HEK293T (cell line): ENCODE results near the gene CHAT.

ENCODE experiments used
- CTCF ChIA-PET: fragments of 350-600 bp; formaldehyde crosslinking; extraction: SDS; loops from one replicate; lab custom pipeline; 2021; ENCODE audit warnings: antibody characterized with exemption, inconsistent platforms; lab: Yijun Ruan, JAX
- POLR2A ChIA-PET: fragments of 350-600 bp; formaldehyde crosslinking; extraction: SDS; loops from one replicate; lab custom pipeline; 2020; ENCODE audit warnings: antibody characterized with exemption, inconsistent platforms; lab: Yijun Ruan, JAX
- DNase-seq: peaks from one replicate; pipeline ENCODE4 v3.0.0; 2012; ENCODE audit warnings: mixed read lengths; ENCODE audit errors: extremely low spot score
- ARNT ChIP-seq: fragments of 450-650 bp; IDR thresholded peaks from 2 replicates; pipeline ENCODE4 v1.6.1; 2017; ENCODE audit warnings: mild to moderate bottlenecking
- BHLHE40 ChIP-seq: fragments of 450-650 bp; IDR thresholded peaks from 2 replicates; pipeline ENCODE4 v1.6.1; 2016; ENCODE audit warnings: mild to moderate bottlenecking, moderate library complexity, borderline replicate concordance
- CTBP1 ChIP-seq: fragments of 450-650 bp; IDR thresholded peaks from 2 replicates; pipeline ENCODE4 v1.6.1; 2016; ENCODE audit warnings: borderline replicate concordance
- ELF4 ChIP-seq: fragments of 450-650 bp; IDR thresholded peaks from 2 replicates; pipeline ENCODE4 v1.6.1; 2017; ENCODE audit warnings: antibody characterized with exemption
- FOXA1 ChIP-seq: fragments of 450-650 bp; IDR thresholded peaks from 2 replicates; pipeline ENCODE4 v1.6.1; 2016; ENCODE audit warnings: mild to moderate bottlenecking
- FOXK2 ChIP-seq: fragments of 450-650 bp; IDR thresholded peaks from 2 replicates; pipeline ENCODE4 v1.6.1; 2016; ENCODE audit warnings: mild to moderate bottlenecking
- FOXM1 ChIP-seq: fragments of 450-650 bp; IDR thresholded peaks from 2 replicates; pipeline ENCODE4 v1.6.1; 2017; ENCODE audit warnings: mild to moderate bottlenecking, borderline replicate concordance
- HDGF ChIP-seq: fragments of 450-650 bp; IDR thresholded peaks from 2 replicates; pipeline ENCODE4 v1.6.1; 2017; ENCODE audit warnings: antibody characterized with exemption, borderline replicate concordance
- L3MBTL2 ChIP-seq: fragments of 450-650 bp; conservative IDR thresholded peaks from 2 replicates; pipeline ENCODE4 v1.6.1; 2016; ENCODE audit warnings: mild to moderate bottlenecking
- LEF1 ChIP-seq: fragments of 450-650 bp; IDR thresholded peaks from 2 replicates; pipeline ENCODE4 v1.6.1; 2017; ENCODE audit warnings: mild to moderate bottlenecking, borderline replicate concordance
- NFRKB ChIP-seq: fragments of 450-650 bp; IDR thresholded peaks from 2 replicates; pipeline ENCODE4 v1.6.1; 2016; ENCODE audit warnings: mild to moderate bottlenecking, moderate library complexity
- PKNOX1 ChIP-seq: fragments of 450-650 bp; IDR thresholded peaks from 2 replicates; pipeline ENCODE4 v1.6.1; 2016
- SP1 ChIP-seq: fragments of 450-650 bp; IDR thresholded peaks from 2 replicates; pipeline ENCODE4 v1.6.1; 2017
- SUZ12 ChIP-seq: fragments of 450-650 bp; IDR thresholded peaks from 2 replicates; pipeline ENCODE4 v1.6.1; 2016; ENCODE audit warnings: mild to moderate bottlenecking
- TARDBP ChIP-seq: fragments of 450-650 bp; IDR thresholded peaks from 2 replicates; pipeline ENCODE4 v1.6.1; 2016
- ZNF384 ChIP-seq: fragments of 450-650 bp; IDR thresholded peaks from 2 replicates; pipeline ENCODE4 v1.6.1; 2016

Gene CHAT

GRCh38 chr10:49605939-49606509 is 7.8 kb upstream of the CHAT start:
- no peak for DNase-seq
- ChIA-PET CTCF (no interaction called here), POLR2A (no interaction called here)
- no peak for TF ChIP-seq FOXK2
- TF ChIP-seq BHLHE40, result no peak
- TF ChIP-seq PKNOX1, result no peak
- no peak for TF ChIP-seq CTBP1
- TF ChIP-seq NFRKB, result no peak
- no peak for TF ChIP-seq L3MBTL2
- no peak for TF ChIP-seq LEF1

- peak; percentile 83 for DNase-seq
- ChIA-PET POLR2A (no interaction called here), CTCF (interaction anchor here (0.7 kb wide), 1 partner anchor 14 kb away, joined by 3 read pairs; no protein-coding TSS in a partner anchor)
- TF ChIP-seq BHLHE40, result no peak
- TF ChIP-seq L3MBTL2, result no peak
- TF ChIP-seq FOXM1, result no peak
These were observed 6.8 kb upstream of the CHAT start for GRCh38 chr10:49606981-49607535.

- TF ChIP-seq SUZ12, result no peak
- no peak for TF ChIP-seq CTBP1
- TF ChIP-seq ZNF384, result no peak
- TF ChIP-seq FOXA1, result no peak
- no peak for TF ChIP-seq FOXM1
- TF ChIP-seq NFRKB, result no peak
- no peak for TF ChIP-seq PKNOX1
- TF ChIP-seq HDGF, result no peak
- TF ChIP-seq ARNT, result no peak
- TF ChIP-seq TARDBP, result no peak
- TF ChIP-seq ELF4, result no peak
- TF ChIP-seq L3MBTL2, result no peak
- no peak for TF ChIP-seq SP1
- no peak for TF ChIP-seq BHLHE40
- TF ChIP-seq FOXK2, result no peak
- TF ChIP-seq LEF1, result no peak
- no peak for DNase-seq
- ChIA-PET POLR2A (no interaction called here), CTCF (no interaction called here)
These were observed 5.5 kb upstream of the CHAT start for GRCh38 chr10:49608166-49609005.

- no peak for TF ChIP-seq BHLHE40
- TF ChIP-seq FOXM1, result no peak
- TF ChIP-seq PKNOX1, result no peak
- TF ChIP-seq LEF1, result no peak
- no peak for TF ChIP-seq TARDBP
- TF ChIP-seq CTBP1, result no peak
- no peak for TF ChIP-seq NFRKB
- TF ChIP-seq FOXK2, result no peak
- TF ChIP-seq L3MBTL2, result no peak
- no peak for TF ChIP-seq ELF4
- DNase-seq, result no peak
- POLR2A ChIA-PET, result no interaction called here
- CTCF ChIA-PET, result no interaction called here
These were observed 4.9 kb upstream of the CHAT start for GRCh38 chr10:49609006-49609282.

GRCh38 chr10:49609283-49610113 is 4.3 kb upstream of the CHAT start:
- ChIA-PET CTCF (no interaction called here), POLR2A (no interaction called here)
- no peak for DNase-seq
- TF ChIP-seq BHLHE40, result no peak
- TF ChIP-seq NFRKB, result no peak
- TF ChIP-seq L3MBTL2, result no peak
- no peak for TF ChIP-seq SUZ12
- TF ChIP-seq ELF4, result no peak
- TF ChIP-seq FOXA1, result no peak
- TF ChIP-seq PKNOX1, result no peak
- no peak for TF ChIP-seq HDGF
- TF ChIP-seq LEF1, result no peak
- TF ChIP-seq ZNF384, result no peak
- TF ChIP-seq CTBP1, result no peak
- no peak for TF ChIP-seq FOXM1
- no peak for TF ChIP-seq FOXK2
- no peak for TF ChIP-seq SP1
